Fibroblast of lung (primary cell): ENCODE measurements around the gene KCMF1.

Source experiments
- CTCF ChIP-seq, 2 donors: IDR thresholded peaks in 1 of 2; conservative IDR thresholded peaks in 1 of 2; 1 replicate in 1 of 2; 2 replicates in 1 of 2; pipeline ENCODE4 v1.5.1; 2011 to 2012; ENCODE audit warnings: low read length in 2 of 2, control low read depth in 1 of 2, inconsistent platforms in 1 of 2, low read depth in 1 of 2, mild to moderate bottlenecking in 1 of 2
- EZH2 ChIP-seq: IDR thresholded peaks from 2 replicates; pipeline ENCODE4 v1.5.1; 2012; ENCODE audit warnings: low read length, control low read depth, mild to moderate bottlenecking; ENCODE audit errors: missing control alignments

GRCh38 chr2:85002534-85002933 is 31.6 kb downstream of the KCMF1 start:
- TF ChIP-seq CTCF (conservative IDR thresholded peaks at IDR 0.05 in 1 of 2, IDR thresholded peaks at IDR 0.05 in 1 of 2; ENCODE audit: low read depth in 1 of 2, low read length in 2 of 2) (no peak), EZH2 (no peak)
